ENCODE data around the gene HID1. TPM values are rescaled to one million over a fixed set of nuclear protein-coding genes. Genes with fewer than 3 reads are reported as not detected.
"Not testable (repeated sequence)": the region's sequence is repeated elsewhere in the genome, so short reads cannot be mapped to it uniquely, and the experiment has no call there.

Gene HID1
- total and polyA plus RNA-seq, 8 donors: 36.5 to 304 (median 82.2) TPM

DNA sequence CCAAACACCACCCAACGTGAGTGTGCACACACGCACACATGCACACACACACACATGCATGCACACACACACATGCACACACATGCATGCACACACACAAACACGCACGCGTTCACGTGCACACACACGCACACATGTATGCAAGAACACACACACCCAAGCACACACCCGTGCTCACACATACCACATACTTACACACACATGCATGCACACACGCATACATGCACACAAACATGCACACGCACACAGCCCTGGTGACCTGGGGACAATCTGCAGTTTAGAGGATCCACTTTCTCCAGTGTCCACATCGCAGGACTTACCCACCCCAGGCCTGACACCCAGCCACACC is 55.7 kb downstream of the HID1 start:
- Histone ChIP-seq H3K27me3 (peaks cover 0 to 69% (median 25%) of the 10 kb centered on the region in 3 donors), H3K4me3 (no peak overlapping the region), H3K36me3 (no peaks in the 10 kb centered on the region), H3K4me1 (no peaks in the 10 kb centered on the region), H3K27ac (no peak overlapping the region), H3K9me3 (no peaks in the 10 kb centered on the region)
- TF ChIP-seq POLR2AphosphoS5 (IDR thresholded peaks at IDR 0.05): no peak
- TF ChIP-seq, protein P1, sequence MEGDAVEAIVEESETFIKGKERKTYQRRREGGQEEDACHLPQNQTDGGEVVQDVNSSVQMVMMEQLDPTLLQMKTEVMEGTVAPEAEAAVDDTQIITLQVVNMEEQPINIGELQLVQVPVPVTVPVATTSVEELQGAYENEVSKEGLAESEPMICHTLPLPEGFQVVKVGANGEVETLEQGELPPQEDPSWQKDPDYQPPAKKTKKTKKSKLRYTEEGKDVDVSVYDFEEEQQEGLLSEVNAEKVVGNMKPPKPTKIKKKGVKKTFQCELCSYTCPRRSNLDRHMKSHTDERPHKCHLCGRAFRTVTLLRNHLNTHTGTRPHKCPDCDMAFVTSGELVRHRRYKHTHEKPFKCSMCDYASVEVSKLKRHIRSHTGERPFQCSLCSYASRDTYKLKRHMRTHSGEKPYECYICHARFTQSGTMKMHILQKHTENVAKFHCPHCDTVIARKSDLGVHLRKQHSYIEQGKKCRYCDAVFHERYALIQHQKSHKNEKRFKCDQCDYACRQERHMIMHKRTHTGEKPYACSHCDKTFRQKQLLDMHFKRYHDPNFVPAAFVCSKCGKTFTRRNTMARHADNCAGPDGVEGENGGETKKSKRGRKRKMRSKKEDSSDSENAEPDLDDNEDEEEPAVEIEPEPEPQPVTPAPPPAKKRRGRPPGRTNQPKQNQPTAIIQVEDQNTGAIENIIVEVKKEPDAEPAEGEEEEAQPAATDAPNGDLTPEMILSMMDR (IDR thresholded peaks at IDR 0.05): no peak
- TF ChIP-seq POLR2A (IDR thresholded peaks at IDR 0.05): no peak
- TF ChIP-seq EP300 (IDR thresholded peaks at IDR 0.05): no peak
- intact Hi-C loops (cut with DNase I; ENCODE audit: low total_unique reads): no loop called here
- DNase-seq: no peak
- 86 to 92% (median 91%) methylated on average over 6 to 11 of the region's 11 CpGs for WGBS, 5 donors

GRCh38 chr17:74916136-74916850 is 56.3 kb downstream of the HID1 start:
- intact Hi-C loops (cut with DNase I; ENCODE audit: low total_unique reads): no loop called here
- TF ChIP-seq POLR2A (IDR thresholded peaks at IDR 0.05): no peak
- TF ChIP-seq POLR2AphosphoS5 (IDR thresholded peaks at IDR 0.05): no peak
- TF ChIP-seq, protein P1 (IDR thresholded peaks at IDR 0.05): no peak
- TF ChIP-seq EP300 (IDR thresholded peaks at IDR 0.05): no peak
- H3K36me3 ChIP-seq: no peaks in the 10 kb centered on the region
- peaks cover 0 to 63% (median 20%) of the 10 kb centered on the region in 3 donors for H3K27me3 ChIP-seq
- H3K27ac ChIP-seq: no peak overlapping the region
- no peak for DNase-seq
- 81 to 89% (median 89%) methylated on average over 10 to 13 of the region's 13 CpGs for WGBS, 5 donors
- no peaks in the 10 kb centered on the region for H3K4me1 ChIP-seq
- H3K9me3 ChIP-seq: no peaks in the 10 kb centered on the region
- H3K4me3 ChIP-seq: no peak overlapping the region

GRCh38 chr17:74911423-74911822 is 61.1 kb downstream of the HID1 start:
- H3K9me3 ChIP-seq; H3K4me3 ChIP-seq; H3K36me3 ChIP-seq; H3K27ac ChIP-seq; intact Hi-C loops (cut with DNase I; ENCODE audit: low total_unique reads); DNase-seq; H3K4me1 ChIP-seq: not testable (repeated sequence)
- H3K27me3 ChIP-seq: peaks cover 0 to 33% (median 0%) of the 10 kb centered on the region in 3 donors
- 65 to 85% (median 76%) methylated on average over 8 of the region's 8 CpGs for WGBS, 5 donors

DNA sequence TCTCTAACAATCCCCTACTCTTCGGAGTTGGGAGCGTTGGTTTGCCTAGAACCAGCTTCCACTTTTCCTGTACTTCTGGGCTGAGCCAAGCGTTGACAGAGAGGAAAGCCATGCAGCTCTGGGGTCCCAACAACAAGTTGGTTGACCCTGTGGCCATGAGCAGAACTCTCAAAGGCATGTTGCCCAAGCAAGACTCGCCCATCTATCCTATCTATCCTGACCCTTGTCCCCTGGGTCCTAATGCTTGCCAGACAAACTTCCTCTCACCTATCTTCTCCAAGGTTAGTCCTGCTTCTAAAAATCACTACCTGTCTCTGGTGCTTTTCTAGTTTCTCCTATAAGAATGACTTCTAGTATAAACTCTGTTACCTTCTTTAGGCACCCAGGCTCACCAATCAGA is 63.5 kb downstream of the HID1 start:
- WGBS, 5 donors: 63 to 75% (median 72%) methylated on average over 3 to 4 of the region's 4 CpGs
- H3K27ac ChIP-seq; H3K9me3 ChIP-seq; intact Hi-C loops (cut with DNase I; ENCODE audit: low total_unique reads); DNase-seq; H3K4me3 ChIP-seq; H3K4me1 ChIP-seq; H3K36me3 ChIP-seq: not testable (repeated sequence)
- peaks cover 0 to 34% (median 2%) of the 10 kb centered on the region in 3 donors for H3K27me3 ChIP-seq

GRCh38 chr17:74907012-74907411 is 65.5 kb downstream of the HID1 start:
- Histone ChIP-seq H3K4me3 (no peak overlapping the region), H3K27me3 (peaks cover 0 to 54% (median 18%) of the 10 kb centered on the region in 3 donors), H3K4me1 (peaks cover 0 to 5% (median 0%) of the 10 kb centered on the region in 4 donors), H3K9me3 (no peaks in the 10 kb centered on the region), H3K36me3 (no peaks in the 10 kb centered on the region), H3K27ac (no peak overlapping the region)
- intact Hi-C loops (cut with DNase I; ENCODE audit: low total_unique reads): no loop called here
- DNase-seq: no peak
- no peak for TF ChIP-seq POLR2A (IDR thresholded peaks at IDR 0.05)
- no peak for TF ChIP-seq POLR2AphosphoS5 (IDR thresholded peaks at IDR 0.05)
- TF ChIP-seq, protein P1 (IDR thresholded peaks at IDR 0.05): no peak
- no peak for TF ChIP-seq EP300 (IDR thresholded peaks at IDR 0.05)
- WGBS, 5 donors: 92 to 97% (median 95%) methylated on average over 13 to 34 of the region's 34 CpGs

DNA sequence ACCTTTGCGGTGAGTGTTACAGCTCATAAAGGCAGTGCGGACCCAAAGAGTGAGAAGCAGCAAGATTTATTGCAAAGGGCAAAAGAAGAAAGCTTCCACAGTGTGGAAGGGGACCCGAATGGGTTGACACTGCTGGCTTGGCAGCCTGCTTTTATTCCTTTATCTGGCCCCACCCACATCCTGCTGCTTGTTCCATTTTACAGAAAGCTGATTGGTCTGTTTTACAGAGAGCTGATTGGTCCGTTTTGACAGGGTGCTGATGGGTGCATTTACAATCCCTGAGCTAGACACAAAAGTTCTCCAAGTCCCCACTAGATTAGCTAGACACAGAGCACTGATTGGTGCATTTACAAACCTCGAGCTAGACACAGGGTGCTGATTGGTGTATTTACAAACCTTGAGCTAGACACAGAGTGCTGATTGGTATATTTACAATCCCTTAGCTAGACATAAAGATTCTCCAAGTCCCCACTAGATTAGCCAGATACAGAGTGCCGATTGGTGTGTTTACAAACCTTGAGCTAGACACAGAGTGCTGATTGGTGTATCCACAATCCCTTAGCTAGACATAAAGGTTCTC is 66.3 kb downstream of the HID1 start:
- DNase-seq; H3K4me3 ChIP-seq; intact Hi-C loops (cut with DNase I; ENCODE audit: low total_unique reads); H3K27ac ChIP-seq; H3K9me3 ChIP-seq; H3K36me3 ChIP-seq: not testable (repeated sequence)
- H3K4me1 ChIP-seq: peaks cover 0 to 11% (median 0%) of the 10 kb centered on the region in 4 donors
- H3K27me3 ChIP-seq: peaks cover 0 to 58% (median 22%) of the 10 kb centered on the region in 3 donors
- WGBS, 5 donors: 57 to 70% (median 68%) methylated on average over 6 of the region's 6 CpGs
